HG02798 (cell line): ENCODE data around the gene OR5K3.

ENCODE experiments used
- ATAC-seq: cut with Tn5 transposase; IDR thresholded peaks from one replicate; pipeline ENCODE4 v1.9.1; 2021; ENCODE audit warnings: mild to moderate bottlenecking; ENCODE audit not compliant: unreplicated experiment, poor library complexity

The OR5K3 gene

DNA sequence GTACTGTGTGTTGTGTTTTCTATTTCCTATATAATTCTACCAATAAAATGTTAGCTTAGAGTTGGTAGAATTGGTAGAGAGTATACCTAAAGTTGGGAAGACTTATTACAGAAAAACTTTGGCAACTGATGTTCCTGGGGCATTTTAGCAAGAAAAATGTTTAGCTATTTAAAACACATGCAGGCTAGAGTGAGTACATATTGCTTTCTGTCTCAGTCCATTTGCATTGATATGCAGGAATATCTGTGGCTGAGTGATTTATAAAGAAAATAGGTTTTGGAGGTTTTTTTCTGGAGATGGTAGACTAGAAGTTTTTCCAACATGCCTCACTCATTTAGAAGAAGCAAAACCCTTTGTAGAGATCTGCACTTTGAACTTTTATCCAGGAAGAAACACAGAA lies 42.1 kb downstream of the OR5K3 start:
- no peak for ATAC-seq

DNA sequence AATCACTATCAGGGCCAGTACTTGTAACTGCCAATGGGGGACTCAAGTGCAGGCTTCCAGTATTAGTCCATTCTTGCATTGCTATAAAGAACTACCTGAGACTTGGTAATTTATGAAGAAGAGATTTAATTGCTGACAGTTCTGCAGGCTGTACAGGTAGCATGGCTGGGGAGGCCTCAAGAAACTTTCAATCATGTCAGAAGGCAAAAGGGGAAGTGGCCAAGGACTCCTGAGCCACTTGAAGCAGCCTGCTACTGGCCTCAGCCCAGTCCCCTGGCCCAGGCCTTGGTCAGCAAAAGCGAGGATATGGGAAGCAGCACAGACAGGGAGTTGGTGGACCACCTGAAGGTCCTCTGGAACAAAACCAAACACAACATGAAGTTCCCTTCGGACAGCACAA lies 43.3 kb downstream of the OR5K3 start:
- no peak for ATAC-seq

DNA sequence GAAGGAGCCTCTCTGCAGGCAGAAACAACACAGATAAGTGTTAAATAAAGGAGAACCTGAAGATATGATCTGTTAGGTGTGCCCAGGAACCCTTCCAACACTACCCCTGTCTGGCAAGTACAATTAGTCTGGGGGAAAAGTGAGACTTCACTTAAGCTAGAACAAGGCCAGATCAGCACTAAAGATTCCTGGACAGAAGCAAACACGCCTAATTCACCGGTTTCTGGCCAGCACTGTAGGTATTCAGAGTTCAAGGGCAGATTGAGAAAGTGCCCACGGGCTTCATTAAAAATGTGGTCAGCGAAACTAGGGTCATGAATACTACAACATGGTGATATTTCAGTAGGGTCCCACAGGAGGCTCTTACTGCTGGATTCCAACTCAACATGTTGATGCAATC lies 43.9 kb downstream of the OR5K3 start:
- no peak for ATAC-seq

DNA sequence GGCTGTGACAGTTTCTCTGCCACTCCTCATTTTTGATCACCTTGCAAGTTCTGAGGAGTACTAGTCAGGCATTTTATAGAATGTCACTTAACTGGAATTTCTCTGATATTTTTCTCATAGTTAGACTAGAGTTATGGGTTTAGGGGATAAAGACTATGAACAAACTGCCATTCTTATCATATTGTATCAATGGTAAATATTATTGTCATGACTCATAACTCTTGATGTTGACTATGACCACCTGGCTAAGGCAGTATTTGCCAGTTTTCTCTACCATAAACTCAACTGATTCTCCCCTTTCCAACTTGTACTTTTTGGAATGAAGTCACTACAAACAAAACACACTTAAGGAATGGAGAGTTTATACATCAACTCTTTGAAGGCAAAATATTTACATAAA lies 49.8 kb downstream of the OR5K3 start:
- no peak for ATAC-seq
